NCI-H510A treated with DMSO at 0.1 percent for 48 hours (cell line): Measurements from ENCODE around the gene LAIR1.
"Not testable (repeated sequence)": the region's sequence is repeated elsewhere in the genome, so short reads cannot be mapped to it uniquely, and the experiment has no call there.

Source experiments
- DNase-seq: peaks from one replicate; lab custom pipeline; 2025; lab: John Stamatoyannopoulos, UW

LAIR1 gene

DNA sequence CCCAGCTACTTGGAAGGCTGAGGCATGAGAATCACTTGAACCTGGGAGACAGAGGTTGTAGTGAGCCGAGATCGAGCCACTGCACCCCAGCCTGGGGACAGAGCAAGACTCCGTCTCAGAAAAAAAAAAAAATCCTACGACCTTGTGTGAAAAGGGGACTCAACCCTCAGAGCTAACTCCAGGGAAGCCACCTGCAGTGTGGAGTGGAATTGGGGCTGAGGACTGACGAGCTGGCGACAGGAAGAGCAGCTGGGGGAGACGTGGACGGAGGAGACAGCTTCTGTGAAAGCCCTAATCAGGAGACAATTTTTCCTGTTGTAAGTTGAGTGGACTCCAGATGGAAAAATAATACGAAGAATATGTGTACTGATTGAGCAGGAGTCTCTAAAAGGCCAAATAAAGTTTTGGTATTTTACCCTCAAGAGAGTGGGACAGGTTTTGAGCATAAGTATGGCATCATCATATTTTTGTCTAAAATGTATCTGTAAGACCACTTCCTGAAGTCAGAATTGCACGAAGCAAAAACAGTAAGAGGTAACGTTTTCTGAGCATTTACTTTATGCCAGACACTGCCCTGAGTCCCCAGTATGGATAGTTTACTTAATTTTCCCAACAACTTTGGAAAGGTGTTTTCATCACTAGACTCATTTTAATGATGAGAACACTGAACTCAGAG, 12.0 kb upstream of the LAIR1 start:
- no peak for DNase-seq

DNA sequence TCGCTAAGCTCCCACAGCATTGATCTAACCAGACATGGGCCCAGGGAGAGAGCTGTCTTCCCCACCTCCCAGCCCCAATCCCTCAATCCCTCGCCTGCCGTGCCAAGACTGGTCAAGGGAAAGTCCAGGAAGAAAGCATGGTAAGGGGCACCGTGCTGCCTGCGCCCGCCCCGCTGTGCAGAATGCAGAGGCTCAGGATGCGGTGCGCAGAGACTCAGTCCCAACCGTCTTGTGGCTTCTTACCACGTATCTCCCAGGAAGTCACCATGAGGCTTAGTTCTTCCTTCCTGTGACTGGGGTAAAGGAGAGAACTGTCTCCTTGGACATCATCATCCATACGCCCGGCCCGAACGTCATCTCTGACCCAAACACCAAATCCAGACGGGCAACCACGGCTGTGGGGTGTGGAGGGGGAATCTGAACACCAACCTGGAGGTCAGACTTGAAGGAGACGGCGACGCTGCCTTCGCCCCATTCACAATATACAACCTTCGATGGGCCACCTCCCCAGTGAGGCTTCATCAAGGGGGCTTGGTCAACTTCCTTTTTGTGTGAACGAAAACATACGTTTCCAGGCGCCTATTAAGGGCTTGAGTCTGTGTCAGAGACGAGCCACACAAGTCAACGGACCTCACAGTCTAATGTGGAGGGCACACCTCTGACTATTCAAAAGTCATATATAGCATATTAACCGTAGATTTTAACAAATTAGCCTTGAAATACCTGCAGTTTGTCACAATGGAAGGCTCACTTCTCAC, 10.6 kb upstream of the LAIR1 start:
- not testable (repeated sequence) for DNase-seq

DNA sequence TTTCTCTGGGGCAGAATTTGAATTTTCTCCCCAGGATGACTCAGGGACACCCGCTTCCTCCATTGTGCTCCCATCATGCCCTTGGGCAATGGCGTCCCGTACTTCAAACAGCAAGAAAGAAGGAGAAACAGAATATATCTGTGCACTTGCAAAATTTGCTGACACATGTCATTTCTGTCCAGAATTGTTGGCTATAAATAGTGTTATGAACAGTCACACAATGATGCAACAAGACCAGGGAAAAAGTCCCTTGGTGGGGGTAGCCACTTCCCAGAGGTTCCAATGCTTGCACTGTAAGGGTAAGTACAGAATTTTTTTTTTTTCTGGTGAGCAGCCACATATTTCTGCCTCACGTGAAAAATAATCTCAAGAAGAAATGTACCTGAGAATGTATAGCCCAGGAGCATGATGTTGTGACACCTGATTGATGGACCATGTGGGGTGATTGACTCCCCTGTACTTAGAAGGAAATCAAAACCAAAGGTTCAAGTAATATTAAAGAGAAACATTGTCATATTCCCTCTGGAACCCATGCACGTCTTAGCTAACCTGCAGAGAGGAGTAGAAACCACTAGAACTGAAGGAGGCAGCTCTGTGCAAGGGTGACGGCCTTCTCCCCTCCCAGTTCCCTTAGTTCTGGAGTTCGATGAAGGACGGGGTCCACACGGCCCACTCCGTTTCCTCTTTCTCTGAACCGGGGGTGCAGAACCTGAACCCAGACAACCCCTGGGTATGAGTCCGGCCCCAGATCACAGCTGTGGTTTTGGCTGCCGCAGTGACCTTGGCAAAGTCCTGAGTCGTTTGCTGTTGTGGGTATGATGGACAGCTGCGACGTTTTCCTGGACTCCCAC, 9.3 kb upstream of the LAIR1 start:
- no peak for DNase-seq

- DNase-seq = not testable (repeated sequence)
Observed at GRCh38 chr19:54371453-54371852, 6.7 kb upstream of the LAIR1 start.

GRCh38 chr19:54370434-54370796, 5.7 kb upstream of the LAIR1 start:
- not testable (repeated sequence) for DNase-seq

GRCh38 chr19:54369688-54370433, 5.1 kb upstream of the LAIR1 start:
- DNase-seq = not testable (repeated sequence)

DNA sequence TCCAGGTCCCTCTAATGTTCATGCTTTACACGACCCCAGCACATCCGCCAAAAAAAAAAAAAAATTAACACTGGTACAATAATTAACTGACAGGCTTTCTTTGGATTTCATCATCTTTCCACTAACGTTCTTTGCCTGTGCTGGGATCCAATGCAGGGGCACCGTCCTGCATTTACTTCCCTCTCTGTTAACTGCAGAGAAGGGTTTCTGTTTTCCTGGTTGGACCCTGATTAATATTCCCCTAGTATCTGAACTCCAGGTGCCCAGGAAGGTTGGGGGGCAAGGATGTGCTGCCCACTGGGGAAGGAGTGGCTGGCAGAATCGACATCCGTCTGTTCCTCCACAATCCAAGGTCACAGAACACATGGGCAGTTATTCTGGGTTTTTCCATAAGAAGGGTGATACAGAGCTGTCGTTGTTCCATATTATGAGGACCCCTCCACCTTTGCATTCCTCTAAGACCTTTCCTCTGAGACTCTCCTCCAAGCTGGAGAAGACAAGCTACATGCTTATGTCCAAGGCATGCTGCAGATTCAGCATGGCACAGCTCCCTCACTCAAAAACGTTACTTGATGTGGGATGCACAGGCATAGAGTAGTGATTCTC, 4.5 kb upstream of the LAIR1 start:
- DNase-seq = no peak

DNA sequence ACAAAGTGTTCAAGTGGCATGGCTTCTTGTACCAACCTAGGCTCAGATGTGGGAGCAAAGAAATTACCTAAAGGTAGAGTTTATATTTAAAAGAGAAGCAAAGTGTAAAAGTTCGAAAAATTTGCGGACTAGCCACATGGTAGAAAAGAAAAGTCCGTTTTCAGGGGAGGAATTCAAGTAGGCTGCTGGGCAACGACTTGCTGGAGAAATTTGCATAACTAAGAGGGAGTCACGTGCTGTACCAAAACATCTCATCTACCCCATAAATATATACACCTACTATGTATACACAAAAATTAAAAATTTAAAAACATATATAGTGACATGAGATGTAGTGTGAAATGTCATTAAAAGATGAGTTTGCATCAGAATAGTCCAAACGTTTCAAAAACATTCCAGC, 2.1 kb upstream of the LAIR1 start:
- DNase-seq = no peak

DNA sequence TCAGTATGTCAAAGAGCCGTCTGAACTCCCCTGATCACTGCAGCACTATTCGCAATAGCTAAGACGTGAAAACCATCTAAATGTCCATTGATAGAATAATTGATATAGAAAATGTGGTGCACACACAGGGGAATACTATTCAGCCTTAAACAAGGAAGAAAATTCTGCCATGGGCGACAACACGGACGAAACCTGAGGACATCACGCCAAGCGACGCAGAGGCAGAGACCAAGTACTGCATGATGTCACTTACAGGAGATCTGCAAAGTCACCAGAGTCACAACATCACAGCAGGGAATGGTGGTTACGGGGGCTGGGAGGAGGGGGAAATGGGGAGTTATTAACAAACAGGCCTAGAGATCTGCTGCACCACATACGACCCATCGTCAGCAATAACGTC, 1.1 kb upstream of the LAIR1 start:
- DNase-seq = not testable (repeated sequence)

- not testable (repeated sequence) for DNase-seq
Observed at GRCh38 chr19:54361680-54362422, 2.9 kb downstream of the LAIR1 start.

DNA sequence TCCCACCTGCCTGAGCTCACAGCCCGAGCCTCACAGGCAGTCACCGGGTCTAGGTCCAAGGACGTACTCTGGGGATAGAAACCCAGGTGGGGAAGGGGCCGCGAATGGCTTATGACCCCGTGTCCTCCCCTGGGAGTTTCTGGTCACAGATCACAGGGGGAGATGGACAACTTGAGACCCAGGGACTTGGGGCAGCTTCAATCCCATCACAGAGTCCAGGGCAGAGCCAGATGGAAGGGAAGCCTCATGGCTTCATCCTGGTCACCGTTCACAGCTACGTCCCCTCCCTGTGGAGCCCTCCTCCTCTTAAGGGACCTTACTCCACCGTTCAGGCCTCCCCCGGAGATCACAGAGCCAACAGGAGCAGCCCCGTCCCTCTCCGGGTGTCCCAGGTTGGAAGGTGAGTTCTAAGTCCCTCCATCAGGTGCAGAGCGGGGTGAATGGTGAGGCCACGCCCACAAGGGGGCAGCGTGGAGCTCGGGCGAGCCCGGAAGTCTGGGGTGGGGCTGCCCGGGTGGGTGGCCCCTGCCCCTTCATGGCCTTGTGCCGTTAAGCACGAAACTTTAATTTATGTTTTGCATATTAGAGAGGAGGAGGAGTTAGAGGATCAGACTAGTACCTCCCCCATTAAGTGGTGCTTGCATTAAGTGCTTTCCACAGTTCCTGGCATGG, 5.4 kb downstream of the LAIR1 start:
- not testable (repeated sequence) for DNase-seq

- no peak for DNase-seq
Observed at GRCh38 chr19:54357381-54357780, 7.3 kb downstream of the LAIR1 start.

DNA sequence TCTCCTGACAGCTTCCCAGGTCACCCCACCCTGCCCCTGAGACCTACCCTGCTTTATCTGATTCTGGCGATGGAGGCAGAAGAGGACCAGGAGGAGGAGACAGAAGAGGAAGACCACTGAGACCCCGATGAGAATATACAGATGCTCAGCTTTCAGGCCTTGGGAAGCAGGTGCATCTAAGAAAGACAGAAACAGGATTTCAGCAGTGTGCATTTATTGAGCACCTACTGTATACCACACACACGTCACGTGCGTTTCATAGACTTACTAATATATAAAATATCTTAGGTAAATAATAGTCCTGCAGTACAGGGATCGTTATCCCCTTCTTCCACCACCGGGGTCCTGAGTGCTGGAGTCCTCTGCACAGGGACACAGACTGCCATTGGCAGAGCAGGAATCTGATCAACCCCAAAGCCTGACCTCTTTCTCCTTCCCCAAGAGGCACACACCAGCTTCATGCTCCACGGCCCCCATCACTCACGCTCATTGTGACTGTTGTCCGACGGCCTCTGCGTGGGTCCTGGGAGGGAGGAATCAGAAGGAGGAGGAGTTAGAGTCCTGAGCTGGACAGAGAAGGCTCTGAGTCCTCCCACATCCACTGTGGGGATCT, 8.2 kb downstream of the LAIR1 start:
- DNase-seq = no peak

DNA sequence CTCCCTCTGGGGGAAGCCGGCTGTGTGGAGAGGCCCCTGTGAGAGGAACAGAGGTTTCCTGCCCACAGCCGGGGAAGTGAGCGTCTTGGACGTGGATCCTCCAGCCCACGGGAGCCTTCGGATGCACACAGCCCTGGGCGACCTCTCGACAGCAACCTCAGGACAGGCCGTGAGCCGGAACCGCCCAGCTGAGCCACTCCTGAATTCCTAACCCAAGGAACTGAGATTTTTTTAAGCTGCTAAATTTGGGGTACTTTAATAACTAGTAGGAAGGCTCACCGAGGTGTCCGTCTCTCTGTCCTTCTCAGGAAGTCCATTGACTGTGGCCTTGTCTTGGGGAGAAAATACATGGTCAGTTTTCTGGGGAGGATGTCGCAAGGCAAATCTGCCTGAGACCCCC, 9.1 kb downstream of the LAIR1 start:
- no peak for DNase-seq

DNA sequence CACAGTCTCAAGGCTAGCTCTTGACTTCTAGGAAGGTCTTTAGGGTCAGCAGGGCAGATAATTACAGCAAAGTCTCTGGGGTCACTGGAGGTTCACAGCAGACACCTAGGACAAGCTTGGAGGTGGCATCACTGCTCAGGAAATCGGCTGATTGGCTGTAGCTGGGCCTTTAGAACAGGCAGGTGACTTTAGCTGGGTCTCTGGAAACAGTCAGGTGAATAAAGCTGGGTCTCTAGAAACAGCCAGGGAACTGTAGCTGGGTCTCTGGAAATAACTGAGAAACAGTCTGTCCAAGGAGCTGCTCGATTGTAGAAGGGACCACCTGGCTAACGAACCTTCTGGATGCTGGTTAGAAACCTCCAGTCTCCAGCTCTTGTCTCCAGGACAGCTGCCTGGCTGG, 10.0 kb downstream of the LAIR1 start:
- DNase-seq = no peak

- DNase-seq = no peak
Observed at GRCh38 chr19:54352546-54352945, 12.2 kb downstream of the LAIR1 start.

DNA sequence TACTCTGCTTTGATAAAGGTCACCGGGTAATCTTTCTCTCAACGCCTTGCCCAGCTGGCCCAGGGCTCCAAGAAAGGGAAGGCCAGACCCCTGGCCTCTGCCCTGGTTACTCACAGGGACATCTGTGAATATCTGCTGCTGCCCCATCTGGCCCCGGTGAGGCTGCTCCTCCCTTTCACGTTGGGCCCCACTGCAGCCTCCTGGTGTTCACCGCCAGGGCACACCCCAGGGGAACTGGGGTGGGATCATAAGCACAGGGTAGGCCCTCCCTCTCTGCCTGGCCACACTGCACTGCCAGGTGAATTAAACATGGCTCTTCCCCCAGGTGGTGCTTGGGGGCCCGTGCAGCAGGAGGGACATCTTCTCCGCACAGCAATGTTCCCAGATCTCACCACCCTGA, 12.7 kb downstream of the LAIR1 start:
- DNase-seq = no peak

DNA sequence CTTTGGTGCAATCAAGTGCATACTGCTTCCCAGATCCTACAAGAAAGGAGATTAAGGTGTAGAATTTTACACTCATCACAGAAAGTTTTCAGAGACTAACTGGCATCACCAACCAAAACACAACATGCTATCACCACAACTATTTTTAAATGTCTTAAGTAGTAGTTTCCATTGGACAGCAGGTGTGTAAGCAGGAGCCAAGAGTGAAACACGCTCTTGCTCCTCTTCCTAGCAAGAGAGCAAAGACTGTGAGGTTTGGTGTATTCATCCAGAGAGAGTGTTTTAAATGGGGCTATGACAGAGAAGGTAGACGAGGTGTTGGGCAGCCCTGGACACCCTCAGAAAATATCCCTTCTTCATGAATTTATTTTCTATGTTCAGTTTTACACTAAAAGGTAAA, 13.3 kb downstream of the LAIR1 start:
- no peak for DNase-seq

- no peak for DNase-seq
Observed at GRCh38 chr19:54345938-54346386, 18.8 kb downstream of the LAIR1 start.

DNA sequence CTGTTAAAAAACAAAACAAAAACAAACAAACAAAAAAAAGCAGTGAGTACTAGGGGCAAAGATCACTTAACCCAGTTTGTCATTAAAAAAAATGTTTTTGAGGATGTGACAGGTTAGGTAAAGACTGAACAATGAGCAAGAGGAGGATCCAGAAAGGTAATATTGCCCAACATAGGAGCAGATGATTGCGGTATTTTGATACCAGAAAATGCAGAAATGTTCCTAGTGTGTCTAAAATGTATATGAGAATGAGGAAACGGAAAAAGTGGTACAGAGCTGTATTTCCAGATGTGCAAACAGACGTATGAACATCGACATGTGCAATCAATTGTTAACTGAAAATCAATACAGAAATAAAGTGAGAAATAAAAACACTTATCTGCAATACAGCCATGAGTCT, 20.9 kb downstream of the LAIR1 start:
- DNase-seq = no peak
